ENCODE results near the gene OSBPL1A. TPM values are rescaled to one million over a fixed set of nuclear protein-coding genes. Genes with fewer than 3 reads are reported as not detected.

OSBPL1A gene
- total and polyA plus RNA-seq, 4 donors, result 12.6 to 38.8 (median 26.0) TPM

DNA sequence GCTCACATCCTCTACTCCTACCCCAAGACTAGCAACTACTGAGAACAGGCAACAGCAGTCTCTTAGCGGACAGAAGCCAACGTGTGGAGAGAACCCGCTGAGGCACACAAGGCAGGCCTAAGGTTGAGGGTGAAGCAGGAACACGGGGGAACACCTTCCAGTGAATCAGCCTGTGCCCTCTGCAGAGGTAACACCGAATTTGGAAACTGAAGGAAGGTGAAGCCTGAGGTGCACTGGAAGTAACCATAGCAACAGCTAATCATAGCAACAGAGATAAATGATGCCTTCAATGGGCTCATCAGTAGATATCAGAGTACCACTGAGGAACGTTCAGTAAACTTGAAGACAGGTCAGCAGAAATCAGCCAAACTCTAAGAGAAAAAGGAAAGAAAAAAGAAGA, 43.3 kb downstream of the OSBPL1A start:
- TF ChIP-seq, protein P1, sequence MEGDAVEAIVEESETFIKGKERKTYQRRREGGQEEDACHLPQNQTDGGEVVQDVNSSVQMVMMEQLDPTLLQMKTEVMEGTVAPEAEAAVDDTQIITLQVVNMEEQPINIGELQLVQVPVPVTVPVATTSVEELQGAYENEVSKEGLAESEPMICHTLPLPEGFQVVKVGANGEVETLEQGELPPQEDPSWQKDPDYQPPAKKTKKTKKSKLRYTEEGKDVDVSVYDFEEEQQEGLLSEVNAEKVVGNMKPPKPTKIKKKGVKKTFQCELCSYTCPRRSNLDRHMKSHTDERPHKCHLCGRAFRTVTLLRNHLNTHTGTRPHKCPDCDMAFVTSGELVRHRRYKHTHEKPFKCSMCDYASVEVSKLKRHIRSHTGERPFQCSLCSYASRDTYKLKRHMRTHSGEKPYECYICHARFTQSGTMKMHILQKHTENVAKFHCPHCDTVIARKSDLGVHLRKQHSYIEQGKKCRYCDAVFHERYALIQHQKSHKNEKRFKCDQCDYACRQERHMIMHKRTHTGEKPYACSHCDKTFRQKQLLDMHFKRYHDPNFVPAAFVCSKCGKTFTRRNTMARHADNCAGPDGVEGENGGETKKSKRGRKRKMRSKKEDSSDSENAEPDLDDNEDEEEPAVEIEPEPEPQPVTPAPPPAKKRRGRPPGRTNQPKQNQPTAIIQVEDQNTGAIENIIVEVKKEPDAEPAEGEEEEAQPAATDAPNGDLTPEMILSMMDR (IDR thresholded peaks at IDR 0.05; ENCODE audit: control extremely low read depth, extremely low read depth), result no peak
- DNase-seq (no peak), ATAC-seq (ENCODE audit: insufficient read depth, low FRiP score) (no peak)
- no peaks in the 10 kb centered on the region for H3K4me1 ChIP-seq (ENCODE audit: control insufficient read depth in 5 of 5, insufficient read depth in 5 of 5, low read length in 5 of 5)
- no peak overlapping the region for H3K9ac ChIP-seq (ENCODE audit: insufficient read depth in 1 of 2, low read length in 2 of 2)
- H3K4me3 ChIP-seq, result no peak overlapping the region
- peaks cover 0 to 4% (median 0%) of the 10 kb centered on the region in 4 donors for H3K36me3 ChIP-seq (ENCODE audit: control insufficient read depth in 4 of 4, insufficient read depth in 4 of 4, low read length in 4 of 4)
- no peak overlapping the region for H3K27ac ChIP-seq (ENCODE audit: low read depth in 1 of 2, low read length in 1 of 2)
- no peaks in the 10 kb centered on the region for H3K9me3 ChIP-seq (ENCODE audit: control insufficient read depth in 4 of 4, insufficient read depth in 3 of 4, low read length in 3 of 4)
- no peaks in the 10 kb centered on the region for H3K27me3 ChIP-seq (ENCODE audit: control insufficient read depth in 3 of 3, insufficient read depth in 3 of 3, low read length in 2 of 3)
- 90 to 91% methylated on average over 6 of the region's 6 CpGs for WGBS, 2 donors

DNA sequence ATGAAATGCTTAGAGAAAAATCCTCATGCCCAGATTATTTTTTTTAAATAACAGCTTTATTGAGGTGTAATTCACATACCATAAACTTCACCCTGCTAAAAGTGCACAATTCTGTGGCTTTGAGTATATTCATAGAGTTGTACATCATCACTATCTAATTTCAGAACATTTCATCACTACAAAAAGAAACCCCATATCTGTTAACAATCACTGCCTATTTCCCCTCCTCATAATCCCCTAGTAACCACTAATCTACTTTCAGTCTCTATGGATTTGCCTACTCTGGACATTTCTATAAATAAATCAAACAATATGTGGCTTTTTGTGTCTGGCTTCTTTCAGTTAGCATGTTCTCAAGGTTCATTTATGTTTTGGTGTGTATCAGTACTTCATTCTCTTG, 51.4 kb downstream of the OSBPL1A start:
- H3K27me3 ChIP-seq (ENCODE audit: control insufficient read depth in 3 of 3, insufficient read depth in 3 of 3, low read length in 2 of 3), result no peaks in the 10 kb centered on the region
- H3K9ac ChIP-seq (ENCODE audit: insufficient read depth in 1 of 2, low read length in 2 of 2), result no peak overlapping the region
- no peak overlapping the region for H3K27ac ChIP-seq (ENCODE audit: low read depth in 1 of 2, low read length in 1 of 2)
- no peak for ATAC-seq (ENCODE audit: insufficient read depth, low FRiP score)
- H3K9me3 ChIP-seq (ENCODE audit: control insufficient read depth in 4 of 4, insufficient read depth in 3 of 4, low read length in 3 of 4), result no peaks in the 10 kb centered on the region
- DNase-seq, result no peak
- TF ChIP-seq, protein P1 (IDR thresholded peaks at IDR 0.05; ENCODE audit: control extremely low read depth, extremely low read depth), result no peak
- no peaks in the 10 kb centered on the region for H3K4me1 ChIP-seq (ENCODE audit: control insufficient read depth in 5 of 5, insufficient read depth in 5 of 5, low read length in 5 of 5)
- peaks cover 0 to 4% (median 0%) of the 10 kb centered on the region in 4 donors for H3K36me3 ChIP-seq (ENCODE audit: control insufficient read depth in 4 of 4, insufficient read depth in 4 of 4, low read length in 4 of 4)
- no peak overlapping the region for H3K4me3 ChIP-seq

DNA sequence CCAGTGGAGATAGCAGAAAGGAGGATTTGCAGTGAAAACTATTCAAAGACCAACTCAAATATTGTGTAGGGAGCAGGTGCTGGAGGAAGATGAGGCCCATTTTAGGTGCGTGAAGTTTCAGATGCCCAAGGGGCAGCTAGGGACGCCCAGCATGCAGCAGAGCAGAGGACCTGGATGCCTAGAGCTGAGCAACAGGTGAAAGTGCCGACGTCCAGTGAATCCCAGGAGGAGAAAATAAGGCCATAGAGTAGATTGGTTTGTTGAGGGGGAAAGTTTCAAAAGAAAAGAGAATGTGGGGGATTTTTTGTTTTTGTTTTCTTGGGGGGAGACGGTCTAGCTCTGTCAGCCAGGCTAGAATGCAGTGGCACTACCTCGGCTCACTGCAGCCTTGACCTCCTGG, 53.1 kb downstream of the OSBPL1A start:
- no peak overlapping the region for H3K9ac ChIP-seq (ENCODE audit: insufficient read depth in 1 of 2, low read length in 2 of 2)
- TF ChIP-seq, protein P1 (IDR thresholded peaks at IDR 0.05; ENCODE audit: control extremely low read depth, extremely low read depth), result no peak
- no peaks in the 10 kb centered on the region for H3K4me1 ChIP-seq (ENCODE audit: control insufficient read depth in 5 of 5, insufficient read depth in 5 of 5, low read length in 5 of 5)
- H3K27ac ChIP-seq (ENCODE audit: low read depth in 1 of 2, low read length in 1 of 2), result no peak overlapping the region
- no peaks in the 10 kb centered on the region for H3K27me3 ChIP-seq (ENCODE audit: control insufficient read depth in 3 of 3, insufficient read depth in 3 of 3, low read length in 2 of 3)
- DNase-seq, result no peak
- no peaks in the 10 kb centered on the region for H3K9me3 ChIP-seq (ENCODE audit: control insufficient read depth in 4 of 4, insufficient read depth in 3 of 4, low read length in 3 of 4)
- ATAC-seq (ENCODE audit: insufficient read depth, low FRiP score), result no peak
- WGBS, 2 donors, result 94 to 95% methylated on average over 6 of the region's 6 CpGs
- H3K36me3 ChIP-seq (ENCODE audit: control insufficient read depth in 4 of 4, insufficient read depth in 4 of 4, low read length in 4 of 4), result peaks cover 0 to 4% (median 0%) of the 10 kb centered on the region in 4 donors
- no peak overlapping the region for H3K4me3 ChIP-seq

DNA sequence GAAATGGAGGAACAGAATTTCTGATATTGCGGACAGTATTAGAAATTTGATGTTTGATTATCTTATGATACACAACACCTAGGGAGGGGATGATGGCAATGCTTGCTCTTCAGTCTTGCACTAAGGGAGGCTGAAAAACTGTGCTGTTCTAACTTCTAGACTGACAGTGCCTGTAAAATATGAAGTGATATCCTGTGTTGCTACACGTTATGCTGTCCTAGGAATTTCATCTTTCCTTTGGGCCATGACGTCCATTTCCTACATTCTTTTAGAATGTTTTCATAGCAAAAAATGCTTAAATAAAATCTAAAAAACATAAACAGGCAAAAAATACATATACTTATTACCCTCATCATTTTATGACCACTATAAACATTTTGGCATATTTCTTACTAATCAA, 55.3 kb downstream of the OSBPL1A start:
- DNase-seq, result peak in 2 of 3 donors; percentile 10 to 22
- 81% methylated on average over 3 of the region's 3 CpGs for WGBS, 2 donors
- Histone ChIP-seq H3K4me3 (no peak overlapping the region), H3K36me3 (ENCODE audit: control insufficient read depth in 4 of 4, insufficient read depth in 4 of 4, low read length in 4 of 4) (peaks cover 0 to 4% (median 0%) of the 10 kb centered on the region in 4 donors), H3K9ac (ENCODE audit: insufficient read depth in 1 of 2, low read length in 2 of 2) (no peak overlapping the region), H3K9me3 (ENCODE audit: control insufficient read depth in 4 of 4, insufficient read depth in 3 of 4, low read length in 3 of 4) (no peaks in the 10 kb centered on the region), H3K4me1 (ENCODE audit: control insufficient read depth in 5 of 5, insufficient read depth in 5 of 5, low read length in 5 of 5) (no peaks in the 10 kb centered on the region), H3K27ac (ENCODE audit: low read depth in 1 of 2, low read length in 1 of 2) (no peak overlapping the region), H3K27me3 (ENCODE audit: control insufficient read depth in 3 of 3, insufficient read depth in 3 of 3, low read length in 2 of 3) (no peaks in the 10 kb centered on the region)
- no peak for ATAC-seq (ENCODE audit: insufficient read depth, low FRiP score)
- TF ChIP-seq, protein P1 (IDR thresholded peaks at IDR 0.05; ENCODE audit: control extremely low read depth, extremely low read depth), result no peak

All from lung (tissue), 12 donors.